AG09309 (cell line): ENCODE measurements around the gene ZNF644.

ENCODE experiments used
- DNase-seq: peaks from one replicate; pipeline ENCODE4 v3.0.0-alpha.2; 2010; ENCODE audit warnings: low read depth
- H3K4me3 ChIP-seq: 2 replicates; pipeline ENCODE4 v1.5.1; 2011; ENCODE audit warnings: mild to moderate bottlenecking, low read depth, low read length, moderate library complexity; ENCODE audit not compliant: control insufficient read depth
- CTCF ChIP-seq: IDR thresholded peaks from 2 replicates; pipeline ENCODE4 v1.5.1; 2011; ENCODE audit warnings: mild to moderate bottlenecking, low read depth, low read length, inconsistent platforms; ENCODE audit not compliant: insufficient read depth, control insufficient read depth; ENCODE audit errors: missing control alignments

The ZNF644 gene

GRCh38 chr1:90957497-90957896 lies 64.3 kb downstream of the ZNF644 start:
- no peak for TF ChIP-seq CTCF
- H3K4me3 ChIP-seq = no peak overlapping the region
- DNase-seq = no peak

- no peak for DNase-seq
- no peak for TF ChIP-seq CTCF
- H3K4me3 ChIP-seq = no peak overlapping the region
Measured at GRCh38 chr1:90955769-90956168, 66.1 kb downstream of the ZNF644 start.

- H3K4me3 ChIP-seq = no peak overlapping the region
- no peak for TF ChIP-seq CTCF
- no peak for DNase-seq
Measured at GRCh38 chr1:90952906-90953305, 68.9 kb downstream of the ZNF644 start.

- TF ChIP-seq CTCF = no peak
- H3K4me3 ChIP-seq = no peak overlapping the region
- DNase-seq = no peak
Measured at GRCh38 chr1:90951009-90951408, 70.8 kb downstream of the ZNF644 start.

- H3K4me3 ChIP-seq = no peak overlapping the region
- no peak for DNase-seq
- no peak for TF ChIP-seq CTCF
Measured at GRCh38 chr1:90948301-90948700, 73.5 kb downstream of the ZNF644 start.

GRCh38 chr1:90946630-90947029 lies 75.2 kb downstream of the ZNF644 start:
- no peak overlapping the region for H3K4me3 ChIP-seq
- TF ChIP-seq CTCF = no peak
- no peak for DNase-seq

GRCh38 chr1:90945287-90945686 lies 76.5 kb downstream of the ZNF644 start:
- no peak for DNase-seq
- TF ChIP-seq CTCF = no peak
- H3K4me3 ChIP-seq = no peak overlapping the region
